ENCODE results near the gene VEZT.
"Not testable (repeated sequence)": the region's sequence is repeated elsewhere in the genome, so short reads cannot be mapped to it uniquely, and the experiment has no call there.

VEZT gene

GRCh38 chr12:95257541-95257940 is 39.9 kb downstream of the VEZT start:
- no peak for DNase-seq (ENCODE audit: low read depth)

GRCh38 chr12:95258151-95258550 is 40.5 kb downstream of the VEZT start:
- DNase-seq (ENCODE audit: low read depth): no peak

- no peak for DNase-seq (ENCODE audit: low read depth)
These were observed 41.2 kb downstream of the VEZT start for GRCh38 chr12:95258803-95259202.

- no peak for DNase-seq (ENCODE audit: low read depth)
These were observed 41.8 kb downstream of the VEZT start for GRCh38 chr12:95259368-95259767.

GRCh38 chr12:95261109-95261508 is 43.5 kb downstream of the VEZT start:
- no peak for DNase-seq (ENCODE audit: low read depth)

GRCh38 chr12:95262808-95263207 is 45.2 kb downstream of the VEZT start:
- no peak for DNase-seq (ENCODE audit: low read depth)

GRCh38 chr12:95265765-95266164 is 48.2 kb downstream of the VEZT start:
- no peak for DNase-seq (ENCODE audit: low read depth)

GRCh38 chr12:95266254-95266653 is 48.6 kb downstream of the VEZT start:
- DNase-seq (ENCODE audit: low read depth): no peak

GRCh38 chr12:95269892-95270291 is 52.3 kb downstream of the VEZT start:
- no peak for DNase-seq (ENCODE audit: low read depth)

- no peak for DNase-seq (ENCODE audit: low read depth)
These were observed 53.9 kb downstream of the VEZT start for GRCh38 chr12:95271465-95271864.

- no peak for DNase-seq (ENCODE audit: low read depth)
These were observed 59.5 kb downstream of the VEZT start for GRCh38 chr12:95277139-95277538.

GRCh38 chr12:95279856-95280255 is 62.2 kb downstream of the VEZT start:
- no peak for DNase-seq (ENCODE audit: low read depth)

- no peak for DNase-seq (ENCODE audit: low read depth)
These were observed 64.7 kb downstream of the VEZT start for GRCh38 chr12:95282266-95282665.

- DNase-seq (ENCODE audit: low read depth): no peak
These were observed 65.8 kb downstream of the VEZT start for GRCh38 chr12:95283371-95283770.

- DNase-seq (ENCODE audit: low read depth): no peak
These were observed 69.1 kb downstream of the VEZT start for GRCh38 chr12:95286713-95287112.

GRCh38 chr12:95291501-95291900 is 73.9 kb downstream of the VEZT start:
- DNase-seq (ENCODE audit: low read depth): no peak

GRCh38 chr12:95298916-95299315 is 81.3 kb downstream of the VEZT start:
- DNase-seq (ENCODE audit: low read depth): no peak

GRCh38 chr12:95300286-95300685 is 82.7 kb downstream of the VEZT start:
- DNase-seq (ENCODE audit: low read depth): no peak

- DNase-seq (ENCODE audit: low read depth): no peak
These were observed 85.9 kb downstream of the VEZT start for GRCh38 chr12:95303476-95303875.

GRCh38 chr12:95304673-95305198 is 87.1 kb downstream of the VEZT start:
- no peak for DNase-seq (ENCODE audit: low read depth)

GRCh38 chr12:95312656-95313055 is 95.0 kb downstream of the VEZT start:
- DNase-seq (ENCODE audit: low read depth): no peak

- DNase-seq (ENCODE audit: low read depth): not testable (repeated sequence)
These were observed 97.1 kb downstream of the VEZT start for GRCh38 chr12:95314756-95315155.

- DNase-seq (ENCODE audit: low read depth): no peak
These were observed 99.2 kb downstream of the VEZT start for GRCh38 chr12:95316798-95317197.

- no peak for DNase-seq (ENCODE audit: low read depth)
These were observed 100.5 kb downstream of the VEZT start for GRCh38 chr12:95318071-95318545.

Measured in activated gamma-delta T cell treated with anti-CD3 and anti-CD28 coated beads, Interleukin-2, amount 50 U/mL, for 16 hours (primary cell).